ENCODE measurements around the gene RUNDC3A.

The RUNDC3A gene

GRCh38 chr17:44310188-44310587 is 1.8 kb downstream of the RUNDC3A start:
- Histone ChIP-seq H3K23ac (ENCODE audit: low read length) (no peak overlapping the region), H2BK12ac (ENCODE audit: low read length) (no peak overlapping the region), H3K18ac (ENCODE audit: low read length) (no peak overlapping the region), H4K8ac (ENCODE audit: low read depth, low read length) (no peak overlapping the region), H2BK120ac (ENCODE audit: insufficient read depth, low read length, poor library complexity) (no peak overlapping the region), H3K79me1 (ENCODE audit: low read length) (no peaks in the 10 kb centered on the region), H2BK5ac (ENCODE audit: low read depth, low read length, poor library complexity) (no peak overlapping the region), H3K36me3 (ENCODE audit: control insufficient read depth in 1 of 2, insufficient read depth in 2 of 2, low read length in 2 of 2) (no peaks in the 10 kb centered on the region), H3K4me2 (ENCODE audit: low read length) (no peak overlapping the region), H3K27ac (ENCODE audit: low read depth, low read length) (no peak overlapping the region), H2AFZ (ENCODE audit: insufficient read depth, low read length, poor library complexity) (no peak overlapping the region), H3K79me2 (ENCODE audit: control insufficient read depth, insufficient read depth, low read length, poor library complexity) (no peaks in the 10 kb centered on the region), H3K14ac (ENCODE audit: low read length) (no peak overlapping the region), H3K9ac (ENCODE audit: low read length) (no peak overlapping the region), H4K12ac (ENCODE audit: low read depth, low read length) (no peak overlapping the region), H3K27me3 (ENCODE audit: insufficient read depth, low read length) (peaks cover 12% of the 10 kb centered on the region), H3K4me1 (ENCODE audit: control insufficient read depth in 1 of 2, insufficient read depth in 2 of 2, low read length in 2 of 2) (peaks cover 11% of the 10 kb centered on the region in 2 experiments), H3K4me3 (ENCODE audit: low read depth, low read length) (no peak overlapping the region), H4K91ac (ENCODE audit: low read depth, low read length) (no peak overlapping the region), H3K9me3 (ENCODE audit: insufficient read depth, low read depth, low read length) (peaks cover 4% of the 10 kb centered on the region), H2AK5ac (ENCODE audit: low read length) (no peak overlapping the region), H3K4ac (ENCODE audit: low read depth, low read length) (no peak overlapping the region)
- no peak for DNase-seq
- WGBS (ENCODE audit: extremely low coverage, insufficient coverage, insufficient read length) = no CpG with 5 or more reads among the region's 2 CpGs

GRCh38 chr17:44310609-44311376 is 2.4 kb downstream of the RUNDC3A start:
- Histone ChIP-seq H3K79me1 (ENCODE audit: low read length) (no peaks in the 10 kb centered on the region), H4K8ac (ENCODE audit: low read depth, low read length) (no peak overlapping the region), H2BK120ac (ENCODE audit: insufficient read depth, low read length, poor library complexity) (no peak overlapping the region), H3K4me3 (ENCODE audit: low read depth, low read length) (no peak overlapping the region), H3K79me2 (ENCODE audit: control insufficient read depth, insufficient read depth, low read length, poor library complexity) (no peaks in the 10 kb centered on the region), H3K4ac (ENCODE audit: low read depth, low read length) (no peak overlapping the region), H3K23ac (ENCODE audit: low read length) (no peak overlapping the region), H3K14ac (ENCODE audit: low read length) (no peak overlapping the region), H2BK5ac (ENCODE audit: low read depth, low read length, poor library complexity) (no peak overlapping the region), H2AK5ac (ENCODE audit: low read length) (no peak overlapping the region), H3K27me3 (ENCODE audit: insufficient read depth, low read length) (peaks cover 15% of the 10 kb centered on the region), H2AFZ (ENCODE audit: insufficient read depth, low read length, poor library complexity) (no peak overlapping the region), H3K9me3 (ENCODE audit: insufficient read depth, low read depth, low read length) (peaks cover 4% of the 10 kb centered on the region), H4K12ac (ENCODE audit: low read depth, low read length) (no peak overlapping the region), H3K27ac (ENCODE audit: low read depth, low read length) (no peak overlapping the region), H3K4me1 (ENCODE audit: control insufficient read depth in 1 of 2, insufficient read depth in 2 of 2, low read length in 2 of 2) (peaks cover 12 to 14% of the 10 kb centered on the region in 2 experiments), H4K91ac (ENCODE audit: low read depth, low read length) (no peak overlapping the region), H3K36me3 (ENCODE audit: control insufficient read depth in 1 of 2, insufficient read depth in 2 of 2, low read length in 2 of 2) (no peaks in the 10 kb centered on the region), H3K4me2 (ENCODE audit: low read length) (no peak overlapping the region), H3K18ac (ENCODE audit: low read length) (no peak overlapping the region), H2BK12ac (ENCODE audit: low read length) (no peak overlapping the region), H3K9ac (ENCODE audit: low read length) (no peak overlapping the region)
- WGBS (ENCODE audit: extremely low coverage, insufficient coverage, insufficient read length) = no CpG with 5 or more reads among the region's 10 CpGs
- no peak for DNase-seq

GRCh38 chr17:44311562-44312181 is 3.3 kb downstream of the RUNDC3A start:
- Histone ChIP-seq H3K9me3 (ENCODE audit: insufficient read depth, low read depth, low read length) (peaks cover 6% of the 10 kb centered on the region), H4K8ac (ENCODE audit: low read depth, low read length) (no peak overlapping the region), H3K27me3 (ENCODE audit: insufficient read depth, low read length) (peaks cover 18% of the 10 kb centered on the region), H3K4me3 (ENCODE audit: low read depth, low read length) (no peak overlapping the region), H2AK5ac (ENCODE audit: low read length) (no peak overlapping the region), H3K27ac (ENCODE audit: low read depth, low read length) (no peak overlapping the region), H3K79me1 (ENCODE audit: low read length) (no peaks in the 10 kb centered on the region), H4K91ac (ENCODE audit: low read depth, low read length) (no peak overlapping the region), H3K14ac (ENCODE audit: low read length) (no peak overlapping the region), H2BK120ac (ENCODE audit: insufficient read depth, low read length, poor library complexity) (no peak overlapping the region), H3K18ac (ENCODE audit: low read length) (no peak overlapping the region), H3K36me3 (ENCODE audit: control insufficient read depth in 1 of 2, insufficient read depth in 2 of 2, low read length in 2 of 2) (no peaks in the 10 kb centered on the region), H2BK5ac (ENCODE audit: low read depth, low read length, poor library complexity) (no peak overlapping the region), H3K4me2 (ENCODE audit: low read length) (no peak overlapping the region), H3K79me2 (ENCODE audit: control insufficient read depth, insufficient read depth, low read length, poor library complexity) (no peaks in the 10 kb centered on the region), H2BK12ac (ENCODE audit: low read length) (no peak overlapping the region), H3K4ac (ENCODE audit: low read depth, low read length) (no peak overlapping the region), H3K9ac (ENCODE audit: low read length) (no peak overlapping the region), H3K23ac (ENCODE audit: low read length) (no peak overlapping the region), H4K12ac (ENCODE audit: low read depth, low read length) (no peak overlapping the region), H2AFZ (ENCODE audit: insufficient read depth, low read length, poor library complexity) (no peak overlapping the region), H3K4me1 (ENCODE audit: control insufficient read depth in 1 of 2, insufficient read depth in 2 of 2, low read length in 2 of 2) (peaks cover 17 to 18% of the 10 kb centered on the region in 2 experiments)
- no peak for DNase-seq
- no CpG with 5 or more reads among the region's 5 CpGs for WGBS (ENCODE audit: extremely low coverage, insufficient coverage, insufficient read length)

GRCh38 chr17:44312396-44313104 is 4.1 kb downstream of the RUNDC3A start:
- no peak overlapping the region for H2AFZ ChIP-seq (ENCODE audit: insufficient read depth, low read length, poor library complexity)
- H3K9ac ChIP-seq (ENCODE audit: low read length) = no peak overlapping the region
- no peak overlapping the region for H3K23ac ChIP-seq (ENCODE audit: low read length)
- no peak overlapping the region for H3K4me2 ChIP-seq (ENCODE audit: low read length)
- H3K4me1 ChIP-seq (ENCODE audit: control insufficient read depth in 1 of 2, insufficient read depth in 2 of 2, low read length in 2 of 2) = peaks cover 16 to 17% of the 10 kb centered on the region in 2 experiments
- H3K4ac ChIP-seq (ENCODE audit: low read depth, low read length) = no peak overlapping the region
- H4K8ac ChIP-seq (ENCODE audit: low read depth, low read length) = no peak overlapping the region
- no peaks in the 10 kb centered on the region for H3K79me2 ChIP-seq (ENCODE audit: control insufficient read depth, insufficient read depth, low read length, poor library complexity)
- H3K4me3 ChIP-seq (ENCODE audit: low read depth, low read length) = no peak overlapping the region
- no CpG with 5 or more reads among the region's 17 CpGs for WGBS (ENCODE audit: extremely low coverage, insufficient coverage, insufficient read length)
- H2BK120ac ChIP-seq (ENCODE audit: insufficient read depth, low read length, poor library complexity) = no peak overlapping the region
- no peak overlapping the region for H4K91ac ChIP-seq (ENCODE audit: low read depth, low read length)
- no peaks in the 10 kb centered on the region for H3K79me1 ChIP-seq (ENCODE audit: low read length)
- H3K9me3 ChIP-seq (ENCODE audit: insufficient read depth, low read depth, low read length) = peaks cover 6% of the 10 kb centered on the region
- H2BK5ac ChIP-seq (ENCODE audit: low read depth, low read length, poor library complexity) = no peak overlapping the region
- H3K27ac ChIP-seq (ENCODE audit: low read depth, low read length) = no peak overlapping the region
- DNase-seq = no peak
- H2AK5ac ChIP-seq (ENCODE audit: low read length) = no peak overlapping the region
- no peak overlapping the region for H3K18ac ChIP-seq (ENCODE audit: low read length)
- no peaks in the 10 kb centered on the region for H3K36me3 ChIP-seq (ENCODE audit: control insufficient read depth in 1 of 2, insufficient read depth in 2 of 2, low read length in 2 of 2)
- no peak overlapping the region for H3K14ac ChIP-seq (ENCODE audit: low read length)
- peaks cover 20% of the 10 kb centered on the region for H3K27me3 ChIP-seq (ENCODE audit: insufficient read depth, low read length)
- H2BK12ac ChIP-seq (ENCODE audit: low read length) = no peak overlapping the region
- no peak overlapping the region for H4K12ac ChIP-seq (ENCODE audit: low read depth, low read length)
